Vagina (tissue), 2 donors: ENCODE results near the gene PLEKHG2.

Experiments used
- POLR2A ChIP-seq, 2 donors: fragments of 450-650 bp; IDR thresholded peaks; one replicate each; pipeline ENCODE4 v1.6.1; 2017; ENCODE audit warnings: antibody characterized with exemption in 2 of 2, mild to moderate bottlenecking in 2 of 2, moderate library complexity in 2 of 2
- POLR2AphosphoS5 ChIP-seq, 2 donors: sonication (generic); formaldehyde crosslinking; IDR thresholded peaks; one replicate each; pipeline ENCODE4 v1.9.0; 2017; ENCODE audit warnings: antibody characterized with exemption in 2 of 2, mild to moderate bottlenecking in 2 of 2, low read depth in 1 of 2; ENCODE audit not compliant: insufficient read depth in 1 of 2
- TF ChIP-seq, protein P1 (sequence below), 3 experiments: fragments of 450-650 bp in 2 of 3; fragments of 200-600 bp in 1 of 3; sonication (generic) in 1 of 3; IDR thresholded peaks; one replicate each; pipeline ENCODE4 v1.5.1; 2017 to 2019; ENCODE audit warnings: antibody characterized with exemption in 3 of 3, mild to moderate bottlenecking in 2 of 3, moderate library complexity in 2 of 3

DNA sequence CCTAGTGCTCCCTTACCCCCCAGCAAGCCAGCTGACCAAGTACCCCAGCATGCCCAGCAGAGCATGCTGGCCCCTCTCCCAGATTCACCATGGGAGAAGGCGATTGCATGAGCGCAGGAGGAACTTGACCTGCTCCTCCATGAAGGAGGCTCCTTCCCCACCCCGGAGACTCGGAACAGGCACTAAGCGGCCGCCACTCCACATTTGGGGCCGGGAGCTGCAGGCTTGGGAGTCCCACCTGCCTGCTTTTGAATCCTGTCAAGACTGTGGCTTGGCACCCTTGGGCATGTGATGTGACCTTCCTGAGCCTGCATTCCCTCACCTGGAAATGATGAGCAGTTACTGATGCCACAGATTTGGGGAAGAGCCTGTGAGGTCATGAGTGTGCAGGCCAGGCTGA is 55.5 kb downstream of the PLEKHG2 start:
- TF ChIP-seq, protein P1, sequence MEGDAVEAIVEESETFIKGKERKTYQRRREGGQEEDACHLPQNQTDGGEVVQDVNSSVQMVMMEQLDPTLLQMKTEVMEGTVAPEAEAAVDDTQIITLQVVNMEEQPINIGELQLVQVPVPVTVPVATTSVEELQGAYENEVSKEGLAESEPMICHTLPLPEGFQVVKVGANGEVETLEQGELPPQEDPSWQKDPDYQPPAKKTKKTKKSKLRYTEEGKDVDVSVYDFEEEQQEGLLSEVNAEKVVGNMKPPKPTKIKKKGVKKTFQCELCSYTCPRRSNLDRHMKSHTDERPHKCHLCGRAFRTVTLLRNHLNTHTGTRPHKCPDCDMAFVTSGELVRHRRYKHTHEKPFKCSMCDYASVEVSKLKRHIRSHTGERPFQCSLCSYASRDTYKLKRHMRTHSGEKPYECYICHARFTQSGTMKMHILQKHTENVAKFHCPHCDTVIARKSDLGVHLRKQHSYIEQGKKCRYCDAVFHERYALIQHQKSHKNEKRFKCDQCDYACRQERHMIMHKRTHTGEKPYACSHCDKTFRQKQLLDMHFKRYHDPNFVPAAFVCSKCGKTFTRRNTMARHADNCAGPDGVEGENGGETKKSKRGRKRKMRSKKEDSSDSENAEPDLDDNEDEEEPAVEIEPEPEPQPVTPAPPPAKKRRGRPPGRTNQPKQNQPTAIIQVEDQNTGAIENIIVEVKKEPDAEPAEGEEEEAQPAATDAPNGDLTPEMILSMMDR (IDR thresholded peaks at IDR 0.05) = no peak
- no peak for TF ChIP-seq POLR2A (IDR thresholded peaks at IDR 0.05)
- no peak for TF ChIP-seq POLR2AphosphoS5 (IDR thresholded peaks at IDR 0.05; ENCODE audit: insufficient read depth in 1 of 2, low read depth in 1 of 2)
